Right hindlimb (tissue), 1 donor: Measurements from ENCODE around the gene PFAS.
"Not testable (repeated sequence)": the region's sequence is repeated elsewhere in the genome, so short reads cannot be mapped to it uniquely, and the experiment has no call there.

ENCODE experiments used
- DNase-seq: peaks from one replicate; pipeline ENCODE4 v3.0.0-alpha.2; 2018

The PFAS gene

GRCh38 chr17:8231701-8232100, 17.4 kb upstream of the PFAS start:
- no peak for DNase-seq

GRCh38 chr17:8234361-8235270, 14.5 kb upstream of the PFAS start:
- DNase-seq: no peak

- DNase-seq: no peak
These were observed 13.4 kb upstream of the PFAS start for GRCh38 chr17:8235676-8236075.

GRCh38 chr17:8237175-8237574, 11.9 kb upstream of the PFAS start:
- DNase-seq: no peak

- no peak for DNase-seq
These were observed 11.2 kb upstream of the PFAS start for GRCh38 chr17:8237886-8238285.

- DNase-seq: no peak
These were observed 5.3 kb upstream of the PFAS start for GRCh38 chr17:8243827-8244226.

GRCh38 chr17:8244768-8245167, 4.3 kb upstream of the PFAS start:
- DNase-seq: no peak

- no peak for DNase-seq
These were observed 772 bp downstream of the PFAS start for GRCh38 chr17:8249621-8250500.

GRCh38 chr17:8251411-8251810, 2.3 kb downstream of the PFAS start:
- not testable (repeated sequence) for DNase-seq

- DNase-seq: no peak
These were observed 4.7 kb downstream of the PFAS start for GRCh38 chr17:8253801-8254200.

GRCh38 chr17:8254881-8255280, 5.8 kb downstream of the PFAS start:
- DNase-seq: no peak

- DNase-seq: no peak
These were observed 6.4 kb downstream of the PFAS start for GRCh38 chr17:8255499-8255898.

- DNase-seq: no peak
These were observed 7.2 kb downstream of the PFAS start for GRCh38 chr17:8256291-8256690.

- no peak for DNase-seq
These were observed 7.6 kb downstream of the PFAS start for GRCh38 chr17:8256691-8257090.

GRCh38 chr17:8257801-8258200, 8.7 kb downstream of the PFAS start:
- no peak for DNase-seq

GRCh38 chr17:8264320-8264719, 15.2 kb downstream of the PFAS start:
- DNase-seq: no peak

- DNase-seq: no peak
These were observed 15.9 kb downstream of the PFAS start for GRCh38 chr17:8264836-8265542.

GRCh38 chr17:8266648-8267479, 17.8 kb downstream of the PFAS start:
- DNase-seq: no peak

- no peak for DNase-seq
These were observed 18.5 kb downstream of the PFAS start for GRCh38 chr17:8267480-8268147.

- no peak for DNase-seq
These were observed 19.6 kb downstream of the PFAS start for GRCh38 chr17:8268550-8269298.

- DNase-seq: no peak
These were observed 23.3 kb downstream of the PFAS start for GRCh38 chr17:8272421-8272820.
